Cardiac septum (tissue), 1 donor: ENCODE results near the gene TMEM240. TPM values are rescaled to one million over a fixed set of nuclear protein-coding genes. Genes with fewer than 3 reads are reported as not detected.
"Not testable (repeated sequence)": the region's sequence is repeated elsewhere in the genome, so short reads cannot be mapped to it uniquely, and the experiment has no call there.

ENCODE experiments used
- DNase-seq: peaks from one replicate; pipeline ENCODE4 v3.0.0-alpha.2; 2020; ENCODE audit warnings: low spot score
- intact Hi-C: fragments of 100-400 bp; cut with DNase I; formaldehyde crosslinking; loops from one replicate; pipeline ENCODE4 v1.14.0; 2022
- total RNA-seq: library from RNA; stranded (reverse); fragmentation: NEBNext Ultra II Directional; extraction: Animal tissue kit (Norgen Biotek cat#: 25700); gene quantifications from one replicate; pipeline ENCODE4 v1.2.1, GENCODE V29; 2021
- donor health status: DM: no; HTN: no; CAD: no.

TMEM240 gene
- total RNA-seq, 1 donor from 2014 or later: 5.0 TPM

- DNase-seq: no peak
- intact Hi-C loops: loop anchor here (2.0 kb wide), 2 partner anchors 40 to 64 kb away; partner anchors contain the start of genes ATAD3B and SSU72
Observed at GRCh38 chr1:1510912-1511532, 29.4 kb downstream of the TMEM240 start.

GRCh38 chr1:1509465-1509850 is 31.0 kb downstream of the TMEM240 start:
- DNase-seq, intact Hi-C loops: not testable (repeated sequence)

DNA sequence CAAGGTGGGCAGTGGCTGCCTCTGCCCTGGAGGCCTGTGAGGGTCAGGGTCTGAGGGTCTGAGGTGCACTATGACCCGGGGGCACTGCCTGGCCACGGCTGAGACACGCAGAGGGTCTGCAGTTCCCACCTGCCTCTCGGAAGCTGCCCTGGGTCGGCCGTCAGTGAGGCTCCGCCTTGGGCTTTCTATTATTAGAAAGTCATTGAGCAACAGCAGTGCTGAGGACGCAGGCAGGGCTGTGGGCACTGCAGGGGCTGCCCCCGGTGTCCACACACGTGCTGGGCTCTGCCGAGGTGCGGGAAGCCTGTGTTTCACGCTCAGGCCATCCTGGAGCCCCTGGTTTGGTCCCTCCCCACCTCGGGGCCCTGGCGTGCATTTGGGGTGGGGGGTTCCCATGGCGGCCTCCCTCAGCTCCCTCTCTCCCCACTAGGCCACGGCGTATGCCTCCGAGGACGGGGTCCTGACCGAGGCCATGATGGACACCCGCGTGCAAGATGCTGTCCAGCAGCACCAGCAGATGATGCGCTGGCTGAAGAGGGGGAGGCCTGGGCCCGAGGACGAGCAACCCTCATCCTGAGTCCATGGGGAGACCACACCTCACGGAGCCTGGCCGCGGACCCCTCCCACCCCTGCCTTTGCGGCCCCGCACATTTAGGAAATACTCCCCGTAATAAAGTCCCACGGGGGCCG is 31.5 kb downstream of the TMEM240 start:
- intact Hi-C loops, DNase-seq: not testable (repeated sequence)

DNA sequence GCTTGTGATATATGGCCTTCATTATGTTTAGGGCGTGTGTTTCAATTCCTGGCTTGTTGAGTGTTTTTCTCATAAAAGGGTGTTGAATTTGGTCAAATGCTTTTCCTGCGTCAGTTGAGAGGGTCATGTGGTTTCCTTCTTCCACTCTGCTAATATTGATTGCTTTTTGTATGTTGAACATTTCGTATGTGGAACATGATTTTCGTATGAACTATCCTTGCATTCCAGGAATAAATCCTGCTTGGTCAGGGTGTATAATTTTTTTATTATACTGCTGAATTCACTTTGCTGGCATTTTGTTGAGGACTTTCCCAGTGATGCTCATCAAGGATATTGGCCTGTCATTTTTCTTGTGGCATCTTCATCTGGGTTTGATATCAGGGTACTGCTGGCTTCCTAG is 33.1 kb downstream of the TMEM240 start:
- intact Hi-C loops: no loop called here
- DNase-seq: no peak

GRCh38 chr1:1505801-1506200 is 34.6 kb downstream of the TMEM240 start:
- intact Hi-C loops, DNase-seq: not testable (repeated sequence)

DNA sequence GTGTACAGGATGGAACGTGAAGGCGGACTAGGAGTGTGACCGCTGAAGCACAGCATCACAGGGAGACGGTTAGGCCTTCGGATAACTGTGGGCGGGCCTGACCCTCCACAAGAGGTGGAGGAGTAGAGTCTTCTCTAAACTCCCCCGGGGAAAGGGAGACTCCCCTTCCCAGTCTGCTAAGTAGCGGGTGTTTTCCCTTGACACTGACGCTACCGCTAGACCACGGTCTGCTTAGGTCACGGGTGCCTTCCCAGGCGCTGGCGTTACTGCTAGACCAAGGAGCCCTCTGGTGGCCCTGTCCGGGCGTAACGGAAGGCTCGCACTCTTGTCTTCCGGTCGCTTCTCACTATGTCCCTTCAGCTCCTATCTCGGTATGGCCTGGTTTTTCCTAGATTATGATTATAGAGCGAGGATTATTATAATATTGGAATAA is 35.0 kb downstream of the TMEM240 start:
- intact Hi-C loops, DNase-seq: not testable (repeated sequence)

GRCh38 chr1:1504777-1505365 is 35.6 kb downstream of the TMEM240 start:
- intact Hi-C loops: not testable (repeated sequence)
- DNase-seq: peak; percentile 80

DNA sequence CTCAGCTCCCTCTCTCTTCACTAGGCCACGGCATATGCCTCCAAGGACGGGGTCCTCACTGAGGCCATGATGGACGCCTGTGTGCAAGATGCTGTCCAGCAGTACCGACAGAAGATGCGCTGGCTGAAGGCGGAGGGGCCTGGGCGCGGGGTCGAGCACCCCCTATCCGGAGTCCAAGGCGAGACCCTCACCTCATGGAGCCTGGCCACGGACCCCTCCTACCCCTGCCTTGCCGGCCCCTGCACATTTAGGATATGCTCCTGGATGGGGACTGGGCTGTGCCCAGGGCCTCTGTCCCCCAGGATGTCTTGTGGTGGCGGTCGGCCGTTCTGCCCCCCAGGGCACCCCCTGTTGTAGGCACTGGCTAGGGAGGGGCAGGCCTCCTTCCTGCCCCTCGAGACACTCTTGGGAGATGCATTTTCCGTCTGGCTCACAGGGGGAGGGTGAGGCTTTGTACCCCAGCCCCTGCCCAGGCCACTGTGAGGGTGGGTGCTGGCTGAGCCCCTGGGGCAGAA is 44.9 kb downstream of the TMEM240 start:
- DNase-seq: not testable (repeated sequence)

DNA sequence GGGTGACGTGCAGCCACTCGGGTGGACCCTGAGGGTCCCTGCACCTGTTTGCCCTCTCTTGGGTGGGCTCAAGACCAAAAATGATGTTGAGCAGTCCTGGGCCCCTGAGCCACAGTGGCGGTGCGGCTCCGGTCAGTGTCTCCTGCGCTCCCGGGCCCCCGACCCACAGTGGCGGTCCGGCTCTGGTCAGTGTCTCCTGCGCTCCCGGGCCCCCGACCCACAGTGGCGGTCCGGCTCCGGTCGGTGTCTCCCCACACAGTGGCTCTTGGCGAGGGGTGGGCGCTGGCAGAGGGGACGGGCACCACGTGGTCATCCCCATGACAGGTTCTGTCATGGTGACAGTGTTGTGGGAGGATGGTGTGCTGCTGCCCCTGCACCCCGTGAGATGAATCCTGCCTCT is 46.1 kb downstream of the TMEM240 start:
- DNase-seq, intact Hi-C loops: not testable (repeated sequence)

More for the DNA sequence above, 44.9 kb downstream of the TMEM240 start:
- intact Hi-C loops: not testable (repeated sequence)

DNA sequence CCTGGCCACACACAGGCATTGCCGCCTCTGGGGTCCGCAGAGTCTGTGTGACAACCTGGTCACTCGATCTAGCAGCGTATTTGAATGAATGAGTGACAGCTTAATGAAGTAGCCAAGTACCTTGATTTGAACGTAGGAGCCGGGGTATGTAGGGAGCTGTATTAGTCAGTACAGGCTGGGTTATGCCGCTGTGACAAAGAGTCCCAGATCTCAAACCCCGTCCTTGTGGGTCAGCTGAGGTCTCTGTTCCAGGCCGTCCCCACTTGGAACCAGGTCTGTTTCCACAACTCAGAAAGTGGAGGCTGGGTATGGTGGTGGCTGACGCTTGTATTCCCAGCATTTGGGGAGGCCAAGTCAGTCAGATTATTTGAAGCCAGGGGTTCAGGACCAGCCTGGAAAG is 48.8 kb downstream of the TMEM240 start:
- DNase-seq: no peak
- intact Hi-C loops: no loop called here

GRCh38 chr1:1490633-1491230 is 49.7 kb downstream of the TMEM240 start:
- no peak for DNase-seq
- intact Hi-C loops: no loop called here

- no peak for DNase-seq
- intact Hi-C loops: no loop called here
Observed at GRCh38 chr1:1489861-1490260, 50.6 kb downstream of the TMEM240 start.

DNA sequence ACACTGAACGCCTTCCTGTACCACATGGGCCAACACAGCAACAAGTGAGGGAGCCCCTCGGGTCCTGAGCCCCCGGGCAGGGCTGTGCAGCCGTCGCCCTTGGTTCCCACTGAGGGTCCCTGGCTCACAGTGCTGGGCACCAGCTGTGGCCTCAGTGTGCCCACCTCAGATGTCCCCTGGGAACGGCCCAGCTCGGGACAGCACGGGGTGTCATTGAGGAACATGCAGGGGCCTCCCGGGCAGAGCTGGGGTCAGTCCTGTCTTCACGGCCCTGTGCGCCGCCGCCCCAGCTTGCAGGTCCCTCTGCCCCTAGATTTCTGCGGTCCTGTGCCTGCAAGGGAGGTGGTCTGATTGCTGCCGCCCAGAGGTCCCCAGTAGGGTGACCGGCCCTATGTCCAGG is 51.2 kb downstream of the TMEM240 start:
- DNase-seq: no peak
- intact Hi-C loops: no loop called here

GRCh38 chr1:1487701-1488100 is 52.7 kb downstream of the TMEM240 start:
- intact Hi-C loops: no loop called here
- DNase-seq: no peak

DNA sequence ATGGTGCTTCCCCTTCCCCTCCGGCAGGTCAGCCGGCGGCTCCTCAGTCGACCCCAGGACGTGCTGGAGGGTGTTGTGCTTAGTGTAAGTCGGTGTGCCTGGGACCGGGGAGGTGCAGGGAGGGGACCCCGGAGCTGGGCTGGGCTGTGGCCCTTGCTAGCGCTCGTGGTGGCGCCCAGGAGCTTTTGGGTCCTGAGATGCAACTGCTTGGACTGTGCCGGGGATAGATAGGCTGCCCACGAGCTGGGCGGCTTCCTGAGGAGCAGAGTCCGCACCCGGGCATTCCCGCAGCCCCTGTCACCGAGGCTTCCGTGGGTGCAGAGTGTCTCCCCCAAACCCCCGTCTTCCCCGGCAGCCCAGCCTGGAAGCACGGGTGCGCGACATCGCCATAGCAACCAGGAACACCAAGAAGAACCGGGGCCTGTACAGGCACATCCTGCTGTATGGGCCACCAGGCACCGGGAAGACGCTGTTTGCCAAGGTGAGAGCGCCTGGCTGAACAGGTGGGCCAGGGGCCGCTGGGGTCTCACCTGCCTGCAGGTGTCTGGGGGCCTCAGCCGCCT is 54.6 kb downstream of the TMEM240 start:
- DNase-seq, intact Hi-C loops: not testable (repeated sequence)

GRCh38 chr1:1484976-1485750 is 55.3 kb downstream of the TMEM240 start:
- intact Hi-C loops, DNase-seq: not testable (repeated sequence)
